ENCODE results near the gene MAEL.

MAEL gene

GRCh38 chr1:167057241-167057688 is 68.2 kb downstream of the MAEL start:
- peak in 1 of 2 donors; percentile 69 for DNase-seq

- DNase-seq: peak; percentile 40 to 45
These were observed 70.1 kb downstream of the MAEL start for GRCh38 chr1:167059045-167059808.

GRCh38 chr1:167059809-167060107 is 70.7 kb downstream of the MAEL start:
- DNase-seq: no peak

- DNase-seq: no peak
These were observed 71.3 kb downstream of the MAEL start for GRCh38 chr1:167060141-167061072.

- DNase-seq: no peak
These were observed 72.0 kb downstream of the MAEL start for GRCh38 chr1:167061073-167061464.

GRCh38 chr1:167064621-167065020 is 75.5 kb downstream of the MAEL start:
- DNase-seq: no peak

- DNase-seq: no peak
These were observed 76.4 kb downstream of the MAEL start for GRCh38 chr1:167065471-167065870.

- peak; percentile 55 to 72 for DNase-seq
These were observed 77.4 kb downstream of the MAEL start for GRCh38 chr1:167066333-167067122.

- no peak for DNase-seq
These were observed 78.8 kb downstream of the MAEL start for GRCh38 chr1:167067904-167068303.

GRCh38 chr1:167068761-167069160 is 79.7 kb downstream of the MAEL start:
- no peak for DNase-seq

GRCh38 chr1:167071286-167071685 is 82.2 kb downstream of the MAEL start:
- no peak for DNase-seq
